Left lung (tissue), 10 donors: ENCODE results near the gene NDUFAF8. TPM values are rescaled to one million over a fixed set of nuclear protein-coding genes. Genes with fewer than 3 reads are reported as not detected.

Source experiments
- ATAC-seq: fragments of 200-7000 bp; cut with Tn5 transposase; one replicate; pipeline ENCODE4 v1.9.1; 2020; ENCODE audit warnings: moderate library complexity
- DNase-seq, 4 donors: peaks; one replicate each; pipeline ENCODE4 v3.0.0-alpha.2; 2013 to 2020
- H3K27ac ChIP-seq, 2 donors: fragments of 200-600 bp; sonication (generic) in 1 of 2; one replicate each; pipeline versions ENCODE4 v1.5.0 to v1.8.0; 2020 to 2021
- H3K27me3 ChIP-seq, 2 donors: fragments of 200-600 bp; sonication (generic) in 1 of 2; one replicate each; pipeline versions ENCODE4 v1.5.0 to v1.8.0; 2020 to 2021
- H3K36me3 ChIP-seq, 2 donors: fragments of 200-600 bp; sonication (generic) in 1 of 2; one replicate each; pipeline versions ENCODE4 v1.5.0 to v1.8.0; 2020 to 2021
- H3K4me1 ChIP-seq, 2 donors: fragments of 200-600 bp; one replicate each; pipeline ENCODE4 v1.8.0; 2021
- H3K4me3 ChIP-seq, 2 donors: fragments of 200-600 bp; sonication (generic) in 1 of 2; one replicate each; pipeline versions ENCODE4 v1.5.0 to v1.8.0; 2020 to 2021; ENCODE audit warnings: mild to moderate bottlenecking in 1 of 2
- H3K9me3 ChIP-seq, 2 donors: fragments of 200-600 bp; sonication (generic) in 1 of 2; one replicate each; pipeline versions ENCODE4 v1.5.0 to v1.8.0; 2020 to 2021
- CTCF ChIP-seq, 2 donors: fragments of 200-600 bp; sonication (generic) in 1 of 2; IDR thresholded peaks; one replicate each; pipeline versions ENCODE4 v1.5.0 to v1.8.0; 2021; ENCODE audit warnings: antibody characterized with exemption in 2 of 2
- intact Hi-C, 2 donors: fragments of 100-400 bp; cut with DNase I; formaldehyde crosslinking; loops; one replicate each; pipeline versions ENCODE4 v1.11.2 to v1.14.2; 2022
- polyA plus RNA-seq, 6 donors: library from polyadenylated mRNA; unstranded; fragments of 120-200 nt; gene quantifications; one replicate each; pipeline ENCODE4 v1.2.1, GENCODE V29; 2013; ENCODE audit not compliant: insufficient read length in 6 of 6
- total RNA-seq, 2 donors: library from RNA; stranded (reverse); fragmentation: NEBNext Ultra II Directional; extraction: Animal tissue kit (Norgen Biotek cat#: 25700); gene quantifications; one replicate each; pipeline ENCODE4 v1.2.1, GENCODE V29; 2021
- donor health status: DM: no; HTN: yes; CAD: no.
- donor health status: DM: no; HTN: no; CAD: no.

The NDUFAF8 gene
- total and polyA plus RNA-seq, 8 donors: 27.5 to 48.0 (median 39.1) TPM

GRCh38 chr17:81252326-81252986 is 13.3 kb downstream of the NDUFAF8 start:
- no peak for TF ChIP-seq CTCF (IDR thresholded peaks at IDR 0.05)
- Histone ChIP-seq H3K4me1 (peaks cover 12 to 19% of the 10 kb centered on the region in 2 donors), H3K27ac (no peak overlapping the region), H3K9me3 (no peaks in the 10 kb centered on the region), H3K36me3 (peaks cover 0 to 62% of the 10 kb centered on the region in 2 donors), H3K27me3 (no peaks in the 10 kb centered on the region), H3K4me3 (no peak overlapping the region)
- ATAC-seq (no peak), DNase-seq (peak in 1 of 4 donors; percentile 54)
- intact Hi-C loops: loop anchor here in 1 of 2 donors (5.0 to 10.0 kb wide), 2 partner anchors 230 to 352 kb away; no protein-coding TSS in a partner anchor

- Histone ChIP-seq H3K4me1 (peaks cover 12 to 19% of the 10 kb centered on the region in 2 donors), H3K4me3 (no peak overlapping the region), H3K27me3 (no peaks in the 10 kb centered on the region), H3K36me3 (peaks cover 0 to 67% of the 10 kb centered on the region in 2 donors), H3K27ac (no peak overlapping the region), H3K9me3 (no peaks in the 10 kb centered on the region)
- no peak for ATAC-seq
- no peak for DNase-seq
- intact Hi-C loops: loop anchor here in 1 of 2 donors (5.0 to 10.0 kb wide), 2 partner anchors 229 to 352 kb away; no protein-coding TSS in a partner anchor
- TF ChIP-seq CTCF (IDR thresholded peaks at IDR 0.05): no peak
Measured at GRCh38 chr17:81252987-81253329, 13.8 kb downstream of the NDUFAF8 start.

GRCh38 chr17:81253358-81254131 is 14.4 kb downstream of the NDUFAF8 start:
- peak; percentile 30 for ATAC-seq
- no peak overlapping the region for H3K4me3 ChIP-seq
- no peaks in the 10 kb centered on the region for H3K9me3 ChIP-seq
- H3K27ac ChIP-seq: no peak overlapping the region
- H3K36me3 ChIP-seq: peaks cover 0 to 68% of the 10 kb centered on the region in 2 donors
- DNase-seq: peak in 2 of 4 donors; percentile 46 to 55
- intact Hi-C loops: loop anchor here in 1 of 2 donors (5.0 to 10.0 kb wide), 2 partner anchors 229 to 351 kb away; no protein-coding TSS in a partner anchor
- TF ChIP-seq CTCF (IDR thresholded peaks at IDR 0.05): peak; percentile 77 to 80
- H3K27me3 ChIP-seq: no peaks in the 10 kb centered on the region
- peaks cover 12 to 19% of the 10 kb centered on the region in 2 donors for H3K4me1 ChIP-seq

- Histone ChIP-seq H3K4me1 (peaks cover 12 to 19% of the 10 kb centered on the region in 2 donors), H3K27me3 (no peaks in the 10 kb centered on the region), H3K27ac (peak overlapping the region; percentile 34 to 36), H3K4me3 (no peak overlapping the region), H3K9me3 (no peaks in the 10 kb centered on the region), H3K36me3 (peaks cover 0 to 73% of the 10 kb centered on the region in 2 donors)
- ATAC-seq (peak; percentile 95), DNase-seq (peak; percentile 79 to 95 (median 89))
- intact Hi-C loops: loop anchor here in 1 of 2 donors (5.0 to 10.0 kb wide), 2 partner anchors 227 to 350 kb away; no protein-coding TSS in a partner anchor
- peak; percentile 40 for TF ChIP-seq CTCF (IDR thresholded peaks at IDR 0.05)
Measured at GRCh38 chr17:81254955-81255717, 16.0 kb downstream of the NDUFAF8 start.
